Raji (cell line): ENCODE measurements around the gene CPNE5.

ENCODE experiments used
- POLR2A ChIP-seq: IDR thresholded peaks from 2 replicates; pipeline ENCODE4 v1.6.1; 2011; ENCODE audit warnings: low read depth, low read length, control low read depth; ENCODE audit not compliant: insufficient read depth

CPNE5 gene

DNA sequence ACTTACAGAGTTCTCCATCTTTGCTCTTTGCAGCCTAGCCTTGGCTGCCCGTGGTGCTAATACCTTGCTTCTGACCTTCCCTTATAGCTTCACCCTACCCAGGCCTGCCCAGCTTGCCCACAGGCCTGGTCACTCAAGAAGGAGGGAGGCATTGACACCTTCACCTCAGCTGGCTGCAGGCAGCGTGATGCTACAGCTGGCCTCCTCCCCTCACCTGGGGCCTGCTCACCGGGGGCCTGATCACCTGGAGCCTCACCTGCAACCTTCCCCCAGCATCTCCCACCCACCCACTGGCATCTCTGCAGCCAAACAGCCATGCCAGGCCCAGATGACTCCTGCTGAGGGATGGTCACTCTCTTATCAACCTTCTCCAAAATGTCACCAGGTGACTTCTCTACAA, 40.4 kb downstream of the CPNE5 start:
- TF ChIP-seq POLR2A, result no peak

DNA sequence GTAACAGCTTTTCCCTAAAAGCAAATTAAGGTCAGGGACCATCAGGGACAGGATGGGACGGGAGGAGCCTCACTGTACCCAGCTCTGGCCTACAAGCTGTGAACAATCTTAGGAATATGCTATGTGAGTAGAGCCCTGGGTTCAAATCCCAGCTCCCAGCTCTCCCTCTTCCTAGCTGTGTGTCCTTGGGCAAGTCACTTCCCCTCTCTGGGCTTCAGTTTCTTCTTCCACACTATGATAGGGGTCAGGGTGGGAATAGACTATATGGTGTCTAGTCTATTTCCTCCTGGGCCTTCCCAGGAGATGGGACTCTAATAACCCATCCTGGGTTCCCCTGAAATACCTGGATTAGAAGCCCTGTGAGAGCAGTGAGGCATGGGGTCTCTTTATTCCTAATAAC, 41.6 kb downstream of the CPNE5 start:
- TF ChIP-seq POLR2A, result no peak

DNA sequence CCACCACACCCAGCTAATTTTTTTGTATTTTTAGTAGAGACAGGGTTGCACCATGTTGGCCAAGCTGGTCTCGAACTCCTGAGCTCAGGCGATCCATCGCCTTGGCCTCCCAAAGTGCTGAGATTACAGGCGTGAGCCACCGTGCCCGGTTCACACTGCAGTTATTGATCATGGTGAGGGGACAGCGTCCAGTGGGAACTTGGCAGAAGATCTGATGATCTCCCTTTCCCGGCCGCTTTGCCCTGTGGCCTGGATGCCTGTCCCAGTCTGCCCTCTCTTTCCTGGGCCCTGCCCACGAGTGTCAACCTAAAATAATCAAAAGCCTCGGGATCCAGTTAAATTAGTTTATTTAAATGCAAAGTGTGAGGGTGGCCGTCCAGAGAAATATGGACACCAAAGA, 42.2 kb downstream of the CPNE5 start:
- no peak for TF ChIP-seq POLR2A

DNA sequence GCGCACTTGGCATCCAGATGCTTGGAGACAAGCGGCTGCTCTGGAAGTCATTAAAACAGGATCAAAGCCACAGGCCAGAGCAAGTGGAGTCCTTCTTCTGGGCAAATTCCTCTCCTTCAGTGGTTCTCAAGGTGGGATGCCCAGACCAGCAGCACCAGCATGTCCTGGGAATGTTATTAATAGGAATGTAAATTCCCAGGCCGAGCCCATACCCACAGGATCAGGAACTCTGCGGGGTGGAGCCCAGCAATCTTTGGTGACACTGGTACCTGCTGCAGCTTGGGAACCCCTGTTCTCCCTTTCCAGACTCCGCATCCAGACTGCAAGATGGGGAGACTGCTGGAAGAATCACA, 44.6 kb downstream of the CPNE5 start:
- no peak for TF ChIP-seq POLR2A

GRCh38 chr6:36793913-36794712, 45.1 kb downstream of the CPNE5 start:
- no peak for TF ChIP-seq POLR2A

GRCh38 chr6:36793296-36793912, 45.8 kb downstream of the CPNE5 start:
- TF ChIP-seq POLR2A, result no peak

GRCh38 chr6:36791521-36792135, 47.6 kb downstream of the CPNE5 start:
- TF ChIP-seq POLR2A, result no peak

DNA sequence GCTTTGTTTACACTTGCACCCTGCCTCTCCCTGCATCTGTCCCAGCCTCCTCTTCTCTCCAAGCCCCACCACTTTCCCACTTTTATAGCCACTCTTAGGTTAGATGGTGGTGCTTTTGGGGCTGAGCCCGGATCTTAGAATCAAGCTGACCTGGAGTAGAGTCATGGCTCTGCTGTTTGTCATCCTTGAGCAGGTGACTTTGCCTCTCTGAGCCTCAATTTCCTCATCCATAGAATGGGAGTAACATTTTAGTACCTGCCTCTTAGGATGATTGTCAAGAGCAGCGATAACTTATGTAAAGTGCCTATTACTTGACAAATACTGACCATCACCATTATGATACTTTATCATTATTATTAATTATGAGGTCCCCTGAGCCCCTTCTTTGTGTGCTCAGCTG, 48.2 kb downstream of the CPNE5 start:
- TF ChIP-seq POLR2A, result no peak

DNA sequence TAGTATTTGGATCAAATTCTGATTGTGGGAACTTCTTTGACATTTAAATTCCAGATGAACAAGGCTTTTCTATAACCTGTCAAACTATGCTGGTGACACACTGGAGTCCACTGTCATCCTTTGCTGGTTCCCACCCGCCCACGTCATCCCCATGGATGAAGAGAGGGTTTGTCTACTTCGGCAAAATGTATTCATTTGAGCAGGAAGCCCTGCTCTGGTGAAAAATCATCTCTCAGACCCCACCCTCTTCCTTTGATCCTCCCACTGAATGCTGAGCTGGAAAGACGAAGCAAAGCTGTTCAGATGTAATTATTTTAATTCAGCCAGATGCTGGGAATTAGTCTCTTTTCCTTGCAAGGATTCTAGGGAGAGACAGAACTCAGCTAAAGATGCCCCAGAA, 50.5 kb downstream of the CPNE5 start:
- TF ChIP-seq POLR2A, result no peak

DNA sequence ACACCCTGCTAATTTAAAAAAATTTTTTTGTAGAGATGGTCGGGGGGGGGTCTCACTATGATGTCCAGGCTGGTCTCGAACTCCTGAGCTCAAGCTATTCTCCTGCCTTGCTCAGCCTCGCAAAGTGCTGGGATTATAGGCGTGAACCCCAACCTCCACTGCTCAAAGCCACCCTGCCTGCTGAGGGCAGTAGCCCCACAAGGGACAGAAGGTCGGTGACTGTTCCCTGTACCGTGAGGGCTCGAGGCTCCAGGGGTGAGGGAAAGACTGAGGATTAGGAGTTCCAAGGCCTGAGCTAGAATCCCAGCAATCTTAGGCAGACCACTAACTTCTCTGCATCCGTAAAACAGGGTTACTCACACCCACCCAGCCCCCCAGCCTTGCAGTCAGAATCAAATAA, 51.1 kb downstream of the CPNE5 start:
- no peak for TF ChIP-seq POLR2A

DNA sequence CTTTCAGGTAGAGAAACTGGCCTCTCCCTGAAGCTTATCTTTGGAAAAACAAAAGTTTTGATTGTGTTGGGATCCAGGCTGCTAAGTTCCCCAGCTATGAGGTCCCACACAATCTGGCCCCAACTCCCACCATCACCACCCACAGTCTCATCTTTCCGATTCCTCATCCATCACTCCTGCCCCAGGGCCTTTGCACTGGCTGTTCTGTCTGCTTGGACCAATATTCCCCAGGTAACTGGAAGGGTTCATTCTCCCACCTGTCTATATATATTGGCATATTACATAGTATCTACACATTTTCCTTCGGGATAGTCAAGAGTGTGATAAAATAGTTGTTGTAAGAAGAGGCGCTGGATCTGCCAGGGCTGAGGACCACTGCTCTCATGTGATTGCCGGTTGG, 52.0 kb downstream of the CPNE5 start:
- TF ChIP-seq POLR2A, result no peak

GRCh38 chr6:36786055-36786675, 53.1 kb downstream of the CPNE5 start:
- no peak for TF ChIP-seq POLR2A

DNA sequence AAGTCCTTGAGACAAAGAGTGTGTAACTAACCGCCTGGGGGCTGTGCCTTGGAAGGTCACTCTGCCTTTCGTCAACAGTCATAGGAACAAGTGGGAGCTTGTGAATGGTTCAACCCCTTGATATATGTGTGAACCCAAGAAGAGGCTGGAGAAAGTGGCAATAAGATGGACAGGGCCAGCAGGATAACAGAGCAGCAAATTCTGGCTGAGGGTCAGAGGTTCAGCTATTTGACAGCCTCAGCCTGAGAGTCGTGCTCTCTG, 54.9 kb downstream of the CPNE5 start:
- no peak for TF ChIP-seq POLR2A

GRCh38 chr6:36783603-36784375, 55.5 kb downstream of the CPNE5 start:
- TF ChIP-seq POLR2A, result no peak

DNA sequence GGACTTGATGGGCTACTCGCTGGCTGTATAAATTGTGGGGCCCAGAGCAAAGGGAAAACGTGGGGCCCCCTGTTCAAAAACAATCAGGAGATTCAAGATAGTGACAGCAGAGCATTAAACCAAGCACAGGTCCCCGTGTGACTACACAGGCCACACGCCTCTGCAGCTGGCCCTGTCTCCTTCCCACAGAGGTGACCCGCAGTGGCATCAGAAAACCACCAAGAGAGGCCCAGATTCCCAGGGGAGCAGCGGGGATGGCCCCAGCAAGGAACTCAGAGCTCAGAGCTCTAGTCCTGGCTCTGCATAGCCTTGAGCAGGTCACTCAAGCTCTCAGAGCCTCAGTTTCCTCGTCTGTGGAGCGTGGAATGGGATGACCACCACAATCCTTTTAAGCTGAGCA, 57.6 kb downstream of the CPNE5 start:
- TF ChIP-seq POLR2A, result no peak
